NCI-H460 (cell line): ENCODE data around the gene ASIC4. TPM values are rescaled to one million over a fixed set of nuclear protein-coding genes. Genes with fewer than 3 reads are reported as not detected.

ENCODE experiments used
- DNase-seq: peaks from one replicate; pipeline ENCODE4 v3.0.0-alpha.2; 2016; ENCODE audit warnings: low read depth; ENCODE audit errors: extremely low read depth
- total RNA-seq: library from RNA; depleted of rRNA; stranded (reverse); fragments of >200 nt; shearing (Covaris generic); gene quantifications from 2 replicates; pipeline ENCODE4 v1.2.3, GENCODE V29; 2014

The ASIC4 gene
- total RNA-seq, 1 experiment from 2014 or later = 0.17 TPM

DNA sequence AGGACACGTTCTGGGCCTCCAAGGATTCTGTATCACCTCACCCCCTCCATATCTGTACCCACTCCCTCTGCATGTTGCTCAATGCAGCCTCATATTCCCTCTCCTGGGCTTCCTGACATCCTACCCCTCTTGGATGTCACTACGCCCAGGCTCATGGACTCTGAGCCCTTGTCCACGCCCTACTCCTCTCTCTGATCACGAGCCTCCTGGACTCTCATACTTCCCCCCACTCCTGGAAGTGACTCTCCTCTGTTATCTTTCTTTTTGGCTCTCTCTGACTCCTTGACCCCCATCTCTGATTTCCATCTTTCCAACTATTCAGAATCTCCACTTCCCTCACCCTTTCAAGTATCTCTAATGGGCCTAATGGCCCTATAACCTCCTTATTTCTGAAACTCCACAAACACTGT, 31.7 kb downstream of the ASIC4 start:
- no peak for DNase-seq

DNA sequence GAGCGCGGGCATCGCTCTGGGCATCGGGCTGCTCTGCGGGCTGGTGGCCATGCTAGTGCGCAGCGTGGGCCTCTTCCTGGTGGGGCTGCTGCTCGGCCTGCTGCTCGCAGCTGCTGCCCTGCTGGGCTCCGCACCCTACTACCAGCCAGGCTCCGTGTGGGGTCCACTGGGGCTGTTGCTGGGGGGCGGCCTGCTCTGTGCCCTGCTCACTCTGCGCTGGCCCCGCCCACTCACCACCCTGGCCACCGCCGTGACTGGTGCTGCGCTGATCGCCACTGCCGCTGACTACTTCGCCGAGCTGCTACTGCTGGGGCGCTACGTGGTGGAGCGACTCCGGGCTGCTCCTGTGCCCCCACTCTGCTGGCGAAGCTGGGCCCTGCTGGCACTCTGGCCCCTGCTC, 33.3 kb downstream of the ASIC4 start:
- DNase-seq = no peak

DNA sequence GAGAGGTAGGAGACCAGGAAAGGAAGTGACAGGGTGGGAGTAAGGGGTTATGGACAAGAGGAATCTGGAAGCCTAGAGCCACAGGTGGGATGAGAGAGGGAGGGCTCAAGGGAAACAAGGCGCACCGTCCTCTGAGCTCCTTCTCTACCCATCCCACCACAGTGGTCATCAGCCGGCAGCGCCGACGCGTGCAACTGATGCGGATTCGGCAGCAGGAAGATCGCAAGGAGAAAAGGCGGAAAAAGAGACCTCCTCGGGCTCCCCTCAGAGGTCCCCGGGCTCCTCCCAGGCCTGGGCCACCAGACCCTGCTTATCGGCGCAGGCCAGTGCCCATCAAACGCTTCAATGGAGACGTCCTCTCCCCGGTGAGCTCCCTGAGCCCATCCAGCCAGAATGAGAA, 34.7 kb downstream of the ASIC4 start:
- no peak for DNase-seq

DNA sequence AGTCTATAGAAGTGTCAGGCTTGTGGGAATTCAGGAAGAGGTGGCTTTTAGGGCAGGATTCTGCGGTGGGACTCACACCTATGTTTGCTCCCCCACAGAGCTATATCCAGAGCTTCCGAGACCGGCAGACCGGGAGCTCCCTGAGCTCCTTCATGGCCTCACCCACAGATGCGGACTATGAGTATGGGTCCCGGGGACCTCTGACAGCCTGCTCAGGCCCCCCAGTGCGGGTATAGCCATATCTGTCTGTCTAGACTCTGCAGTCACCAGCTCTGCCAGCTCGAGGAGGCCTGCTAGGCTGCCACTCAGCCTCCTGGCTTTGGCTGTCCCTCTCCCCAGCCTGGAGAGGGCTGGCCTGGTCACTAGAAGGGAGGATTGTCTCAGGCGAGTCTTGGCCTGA, 35.3 kb downstream of the ASIC4 start:
- DNase-seq = no peak

DNA sequence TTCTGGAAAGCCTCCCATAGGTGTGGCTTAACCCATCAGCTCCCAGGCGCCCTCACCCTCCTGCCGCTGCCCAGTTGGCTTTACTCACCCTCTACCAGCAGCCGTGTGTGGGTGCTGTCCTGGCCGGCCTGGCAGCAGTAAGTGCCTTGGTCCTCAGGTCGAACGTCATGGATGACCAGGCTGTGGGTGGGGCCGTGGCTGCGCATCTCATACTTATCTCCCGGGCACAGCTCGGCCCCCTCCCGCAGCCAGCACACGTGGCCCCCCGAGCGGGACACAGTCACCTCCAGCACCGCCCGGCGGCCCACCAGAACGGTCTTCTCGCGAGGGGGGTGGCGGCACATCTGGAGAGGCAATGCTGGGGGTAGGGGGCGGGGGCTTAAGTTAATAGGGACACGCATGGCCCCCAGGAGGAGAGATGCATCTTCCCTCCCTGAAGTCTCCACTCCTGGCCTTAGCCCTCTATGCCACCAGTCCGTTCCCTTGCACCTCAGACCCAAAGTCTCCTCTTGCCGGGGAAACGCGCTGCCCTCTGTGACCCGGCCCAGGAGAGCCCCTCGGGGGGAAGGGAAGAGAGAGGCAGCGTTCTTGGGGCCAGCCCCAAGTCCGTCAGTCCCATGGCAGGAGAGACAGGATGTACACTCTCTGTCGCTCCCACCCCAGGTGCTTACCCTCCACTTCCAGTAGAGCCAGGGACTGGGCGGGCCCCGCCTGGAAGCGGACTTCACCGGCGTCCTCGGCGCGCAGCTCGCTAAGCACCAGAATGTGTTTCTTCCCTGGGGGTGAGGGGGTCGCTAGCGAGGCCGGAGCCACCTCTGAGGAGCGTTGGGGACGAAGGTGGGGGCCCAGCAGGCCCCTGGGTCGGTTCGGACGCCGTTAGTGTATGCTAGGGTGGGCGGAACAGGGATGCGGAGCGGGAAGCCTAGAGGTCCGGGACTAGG, 37.4 kb downstream of the ASIC4 start:
- DNase-seq = no peak

DNA sequence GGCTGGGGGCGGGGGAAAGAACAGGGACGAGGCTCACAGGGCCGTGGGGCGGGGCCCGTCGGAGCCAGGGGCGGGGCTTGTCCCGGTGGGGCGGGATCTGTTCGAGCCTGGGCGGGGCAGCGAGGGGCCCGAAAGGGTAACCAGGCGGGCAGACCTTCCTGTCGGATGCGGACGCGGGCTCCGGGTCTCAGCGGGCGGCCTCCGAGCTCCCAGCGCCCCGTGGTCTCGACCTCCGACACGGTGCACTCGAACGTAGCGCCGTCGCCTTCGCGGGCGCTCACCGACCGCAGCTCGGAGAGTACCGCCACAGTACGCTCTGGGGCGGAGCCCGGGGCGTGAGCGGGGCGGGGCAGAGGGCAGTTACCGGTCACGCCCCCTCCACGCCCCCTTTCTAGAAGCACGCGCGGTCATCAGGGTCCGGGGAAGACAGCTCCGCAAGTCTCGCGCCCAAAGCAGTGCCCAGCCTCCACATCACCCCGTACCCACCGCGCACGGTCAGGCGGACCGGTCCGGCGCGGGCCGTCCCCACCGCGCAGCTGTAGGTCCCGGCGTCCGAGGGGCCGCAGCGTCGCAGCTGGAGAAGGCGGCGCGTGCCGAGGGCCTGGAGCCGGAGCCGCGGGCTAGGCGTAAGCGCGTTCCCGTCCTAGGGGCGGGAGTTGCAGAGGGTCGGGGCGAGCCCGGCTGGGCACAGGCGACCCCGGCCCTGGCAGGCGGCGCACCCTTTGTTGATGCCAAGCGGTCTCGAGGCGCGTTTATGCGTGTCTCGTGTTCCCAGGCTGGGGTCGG, 38.3 kb downstream of the ASIC4 start:
- DNase-seq = peak; percentile 72

DNA sequence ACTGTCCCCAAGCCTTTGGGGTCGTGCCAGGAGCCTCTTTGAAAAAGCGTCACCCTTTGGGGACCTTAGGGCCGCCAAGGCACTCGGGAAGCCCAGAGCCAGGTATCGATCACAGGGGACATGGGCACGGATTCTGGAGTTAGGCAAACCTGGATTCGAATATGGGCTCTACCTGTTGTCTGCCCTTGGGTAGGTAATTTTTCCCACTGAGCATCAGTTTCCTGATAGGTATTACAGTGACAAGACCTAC, 38.8 kb downstream of the ASIC4 start:
- no peak for DNase-seq

DNA sequence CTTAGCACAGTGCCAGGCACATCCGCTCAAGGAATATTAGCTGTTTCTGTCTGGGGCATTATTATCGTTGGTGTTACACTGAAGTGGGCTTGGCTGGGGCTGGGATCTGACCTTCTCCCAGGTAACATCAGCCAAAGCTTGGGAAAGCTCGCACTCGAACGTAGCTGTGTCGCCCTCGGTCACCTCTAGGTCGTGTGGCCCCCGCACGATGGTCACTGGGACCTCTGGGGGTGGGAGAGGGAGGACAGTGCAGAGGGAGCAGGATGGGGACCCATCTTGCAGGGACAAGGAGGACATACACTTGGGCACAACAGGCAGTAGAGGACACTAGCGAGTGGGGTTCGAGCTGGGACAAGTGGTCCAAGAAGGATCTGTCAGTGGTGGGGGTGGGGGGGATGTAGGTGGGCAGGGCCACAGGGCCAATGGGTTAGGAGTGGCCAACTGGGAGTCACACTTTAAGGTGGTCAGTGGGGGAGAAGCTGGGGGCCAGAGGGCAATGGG, 39.2 kb downstream of the ASIC4 start:
- no peak for DNase-seq

DNA sequence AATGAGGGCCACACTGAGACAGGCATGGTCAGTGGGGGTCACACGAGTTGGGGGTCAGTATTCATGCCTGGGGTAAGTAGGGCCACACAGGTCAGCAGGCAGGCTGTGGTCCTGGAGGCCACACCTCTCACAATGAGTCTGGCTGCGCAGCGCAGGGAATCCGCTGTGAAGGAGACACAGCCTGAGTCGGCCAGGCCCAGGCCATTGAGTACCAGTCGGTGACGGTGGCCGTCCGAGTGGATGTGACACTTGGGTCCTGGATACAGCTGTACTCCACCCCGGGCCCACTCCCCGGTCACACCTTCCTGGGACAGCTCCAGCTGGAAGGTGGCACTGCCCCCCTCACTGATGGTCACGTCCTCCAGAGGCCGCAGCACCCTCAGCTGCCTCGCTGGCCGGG, 40.1 kb downstream of the ASIC4 start:
- DNase-seq = no peak

DNA sequence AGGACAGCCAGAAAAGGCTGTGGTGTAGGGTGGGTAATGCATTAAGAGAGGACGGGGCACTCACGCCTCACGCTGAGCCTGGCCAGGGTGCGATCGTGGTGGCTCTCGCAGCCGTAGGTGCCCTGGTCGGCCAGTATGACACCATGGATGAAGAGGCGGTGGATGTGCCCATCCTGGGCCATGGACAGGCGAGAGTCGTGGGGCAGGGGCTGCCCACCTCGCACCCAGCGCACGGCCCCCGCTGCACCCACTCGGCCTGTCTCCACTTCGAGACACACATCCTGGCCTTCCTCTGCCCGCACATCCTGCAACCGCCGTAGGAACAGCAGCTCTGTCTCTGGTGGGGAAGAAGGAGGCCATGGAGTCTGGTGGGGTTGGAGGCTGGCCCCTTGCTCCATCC, 41.7 kb downstream of the ASIC4 start:
- no peak for DNase-seq

DNA sequence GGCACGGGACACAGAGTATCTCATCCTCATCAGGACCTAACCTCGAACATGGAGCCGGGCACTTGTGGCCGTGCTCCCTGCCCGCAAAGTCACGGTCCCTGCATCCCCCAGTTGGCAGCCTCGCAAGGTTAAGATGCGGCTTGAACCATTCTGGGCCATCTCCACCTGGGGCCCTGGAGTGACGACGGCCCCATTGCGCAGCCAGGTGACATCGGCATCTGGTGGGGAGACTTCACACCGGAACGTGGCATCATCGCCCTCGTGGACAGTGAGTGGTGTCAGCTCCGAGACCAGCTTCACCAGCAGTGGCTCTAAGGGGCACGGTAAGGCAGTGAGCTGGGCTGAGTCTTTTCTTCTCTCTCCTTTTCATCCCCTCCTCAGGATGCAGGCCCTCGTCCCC, 42.1 kb downstream of the ASIC4 start:
- DNase-seq = no peak

DNA sequence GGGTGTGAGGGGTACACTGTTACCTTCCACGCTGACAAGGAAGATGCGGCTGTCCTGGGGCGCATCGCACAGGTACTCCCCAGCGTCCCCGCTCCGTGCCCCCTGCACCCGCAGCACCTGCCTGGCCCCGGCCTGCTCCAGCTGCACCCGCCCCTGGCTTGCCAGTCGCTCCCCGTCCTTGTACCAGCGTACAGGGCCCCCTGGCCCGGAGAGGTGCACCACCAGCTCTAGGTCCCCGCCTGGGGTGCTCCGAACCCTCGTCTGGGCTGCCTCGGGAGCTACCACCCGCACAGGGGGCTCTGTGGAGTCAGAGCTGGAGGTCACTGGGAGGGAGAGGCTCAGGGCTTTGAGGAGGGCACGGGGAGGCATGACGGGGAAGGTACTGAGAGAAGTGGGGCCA, 43.0 kb downstream of the ASIC4 start:
- DNase-seq = no peak

DNA sequence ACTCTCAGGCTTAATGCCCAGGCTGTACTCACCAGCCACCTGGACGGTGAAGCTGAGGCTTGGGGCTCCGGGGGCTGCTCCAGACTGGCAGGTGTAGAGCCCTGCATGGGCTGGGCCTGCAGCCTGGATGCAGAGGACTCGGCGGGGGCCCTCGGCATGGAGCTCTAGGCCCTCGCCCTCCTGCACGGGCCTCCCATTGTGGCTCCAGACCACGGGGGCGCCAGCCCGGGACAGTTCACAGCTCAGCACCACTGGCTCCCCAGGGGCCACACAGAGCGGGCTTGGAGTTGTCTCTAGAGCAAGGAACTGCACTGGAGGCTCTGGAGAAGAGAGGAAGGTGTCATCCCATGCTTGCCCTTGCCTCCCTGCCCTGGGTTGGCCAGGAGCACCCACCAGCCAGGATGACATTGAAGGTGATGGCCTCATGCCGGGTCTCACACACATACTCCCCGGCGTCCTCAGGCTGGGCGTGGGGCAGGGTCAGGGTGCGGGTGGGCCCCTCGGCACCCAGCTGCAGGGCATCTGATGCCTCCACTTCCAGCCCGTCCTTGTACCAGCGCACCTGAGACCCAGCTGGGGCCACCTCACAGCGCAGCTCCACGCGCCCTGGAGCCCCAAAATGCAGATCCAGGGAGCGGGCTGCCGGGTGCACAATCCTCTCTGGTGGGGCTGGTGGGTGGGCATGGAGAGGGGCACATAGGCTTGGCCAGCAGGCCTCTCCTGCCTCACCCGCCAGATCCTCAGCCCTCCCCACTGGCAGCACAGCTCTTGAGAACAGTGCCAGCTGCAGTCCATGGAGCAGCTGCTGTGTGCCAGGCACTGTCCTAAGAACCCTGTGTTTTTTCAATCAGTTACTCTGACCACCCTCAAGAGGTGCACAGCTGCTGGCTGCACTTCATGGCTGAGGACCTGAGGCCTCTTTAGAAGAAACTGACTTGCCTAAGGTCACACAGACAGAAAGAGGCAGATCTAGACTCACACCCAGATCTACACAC, 43.8 kb downstream of the ASIC4 start:
- no peak for DNase-seq

DNA sequence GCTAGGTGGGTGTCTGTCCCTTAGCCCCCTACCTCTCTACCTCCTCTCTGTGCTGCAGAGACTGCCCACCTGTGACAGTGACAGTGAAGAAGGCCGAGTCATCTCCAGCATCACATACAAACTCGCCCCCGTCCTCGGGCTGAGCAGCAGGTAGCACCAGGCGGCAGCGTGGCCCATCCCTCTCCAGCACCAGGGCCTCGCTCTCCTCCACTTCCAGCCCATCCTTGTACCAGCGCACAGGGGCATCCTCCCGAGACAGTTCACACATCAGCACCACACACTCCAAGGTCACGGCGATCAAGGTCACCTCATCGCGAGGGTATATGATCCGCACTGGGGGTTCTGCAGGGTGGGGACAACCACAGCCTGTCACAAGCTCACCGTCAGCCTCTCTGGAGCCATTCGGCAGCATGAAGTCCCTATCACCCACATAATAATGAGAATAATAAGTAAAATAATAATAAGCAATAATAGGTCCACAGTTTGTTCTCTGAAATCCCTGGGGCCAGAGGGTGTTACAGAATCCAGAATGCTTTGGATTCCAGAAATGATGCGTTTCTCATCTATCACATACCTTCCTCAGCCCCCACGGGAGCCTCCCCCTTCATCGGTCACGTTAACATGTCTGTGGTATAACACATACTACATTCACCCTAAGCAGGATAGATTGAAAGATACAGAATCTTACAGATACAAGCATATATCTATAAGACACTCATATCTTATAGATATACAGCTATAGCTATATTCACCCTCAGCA, 45.1 kb downstream of the ASIC4 start:
- DNase-seq = no peak

DNA sequence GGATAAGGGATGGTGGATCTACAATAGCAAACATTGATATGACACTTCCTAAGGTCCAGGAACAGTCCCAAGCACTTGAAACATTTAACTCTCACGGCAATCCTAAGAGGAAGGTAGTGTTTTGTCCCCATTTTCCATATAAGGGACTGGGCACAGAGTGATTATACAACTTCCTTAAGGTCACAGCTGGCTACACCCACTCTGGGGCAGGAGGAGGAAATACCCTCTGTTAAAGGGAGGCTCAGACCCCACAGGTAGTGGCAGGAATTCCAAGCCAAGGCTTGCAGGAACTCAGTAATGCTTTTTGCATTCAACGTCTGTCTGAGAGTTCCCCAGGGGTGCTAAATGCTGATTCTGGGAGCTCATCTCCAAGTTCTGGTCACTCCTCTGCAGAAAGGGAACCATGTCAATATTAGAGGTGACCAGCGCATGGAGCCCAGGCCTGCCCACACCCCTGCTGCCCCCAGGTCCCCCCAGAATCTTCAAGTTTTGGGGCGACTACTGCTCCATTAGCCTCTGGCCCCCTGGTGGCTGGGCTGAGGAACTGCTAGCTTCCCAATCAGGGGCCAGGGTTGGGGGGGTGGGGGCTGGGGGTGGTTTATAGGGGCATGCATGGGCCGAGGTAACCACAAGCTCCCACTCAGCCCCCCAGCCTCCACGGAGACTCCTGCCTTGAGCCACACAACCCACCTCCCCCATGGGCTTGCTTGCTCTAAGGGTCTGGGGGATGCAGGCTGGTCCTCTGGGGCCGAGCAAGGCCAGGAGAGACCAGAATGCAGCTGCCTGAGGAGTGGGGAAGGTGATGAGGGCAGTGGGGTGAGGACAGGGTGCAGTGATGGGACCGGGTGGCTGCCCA, 46.0 kb downstream of the ASIC4 start:
- no peak for DNase-seq

DNA sequence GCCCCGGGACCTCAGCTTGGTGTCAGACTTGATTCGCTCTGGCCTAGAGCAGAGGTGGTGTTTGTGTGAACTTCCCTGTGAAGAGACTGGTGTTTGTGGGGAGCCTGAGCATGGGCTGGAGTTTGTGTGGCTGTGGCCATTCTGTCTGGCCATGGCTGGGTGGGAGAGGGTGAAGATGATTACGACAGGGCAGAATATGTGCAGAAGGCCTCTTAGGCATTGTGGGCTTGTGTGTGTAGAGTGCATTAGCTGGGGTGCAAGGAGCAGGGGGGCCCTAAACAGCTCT, 46.6 kb downstream of the ASIC4 start:
- no peak for DNase-seq

DNA sequence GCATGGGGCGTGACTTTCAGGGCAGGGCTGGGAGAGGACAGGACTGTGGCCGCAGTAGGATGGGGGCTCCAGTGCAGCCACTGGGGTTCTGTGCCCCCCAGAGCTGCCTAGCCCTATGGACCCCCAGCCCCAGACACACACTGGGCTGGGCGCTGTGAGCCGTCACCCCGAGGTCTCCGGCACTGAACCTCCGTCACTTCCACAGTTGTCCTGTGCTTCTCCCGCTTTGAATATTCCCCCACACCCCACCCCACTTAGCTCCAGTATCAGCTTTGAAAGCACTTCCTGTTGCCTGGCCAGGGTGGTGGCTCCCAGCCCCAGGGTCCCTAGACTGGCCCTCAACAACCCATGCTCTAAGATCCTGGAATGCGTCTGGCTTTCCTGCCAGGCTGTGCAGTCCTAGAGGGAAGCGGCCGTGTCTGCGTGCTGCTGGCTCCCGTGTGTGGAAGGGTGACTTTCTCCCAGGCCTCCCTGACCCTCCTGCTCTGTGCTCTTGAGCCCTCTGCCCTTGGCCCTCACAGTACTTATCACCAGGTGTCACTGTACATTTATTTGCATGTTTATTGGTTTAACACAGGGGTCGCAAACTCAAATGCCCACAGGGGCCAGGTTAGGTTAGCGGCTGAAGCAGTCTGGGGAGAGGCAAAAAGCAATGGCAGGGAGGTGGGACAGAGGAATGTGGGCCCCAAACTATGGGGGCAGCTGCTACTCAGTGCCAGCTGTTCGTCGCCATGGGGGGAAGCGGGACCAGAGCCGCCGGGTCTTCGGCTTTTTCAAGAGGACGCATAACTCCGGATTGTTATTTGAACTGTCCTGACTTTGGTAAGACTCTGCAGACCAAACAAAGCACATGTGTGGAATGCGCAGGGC, 47.1 kb downstream of the ASIC4 start:
- no peak for DNase-seq
